GM18909 (cell line): Measurements from ENCODE around the gene KLF5.

Source experiments
- ATAC-seq: cut with Tn5 transposase; IDR thresholded peaks from one replicate; pipeline ENCODE4 v1.9.1; 2021; ENCODE audit warnings: mild to moderate bottlenecking; ENCODE audit not compliant: unreplicated experiment, poor library complexity

The KLF5 gene

DNA sequence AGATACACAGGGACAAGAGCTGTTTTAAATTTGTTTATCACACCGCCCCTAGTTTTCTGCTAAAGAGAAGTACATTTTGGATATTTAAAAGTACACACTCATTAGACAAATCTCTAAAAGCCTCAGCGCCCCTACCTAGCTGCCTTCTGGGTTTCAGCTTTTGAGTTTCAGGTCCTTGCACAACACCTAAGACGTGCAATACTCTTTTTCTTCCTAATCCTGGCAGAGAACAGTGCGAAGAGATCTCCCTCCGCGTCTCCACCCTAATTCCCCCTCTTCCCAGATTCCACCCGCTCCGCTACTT, 421 bp upstream of the KLF5 start:
- ATAC-seq = peak; percentile 19

- peak; percentile 41 for ATAC-seq
Measured at GRCh38 chr13:73059460-73060250, 850 bp downstream of the KLF5 start.

DNA sequence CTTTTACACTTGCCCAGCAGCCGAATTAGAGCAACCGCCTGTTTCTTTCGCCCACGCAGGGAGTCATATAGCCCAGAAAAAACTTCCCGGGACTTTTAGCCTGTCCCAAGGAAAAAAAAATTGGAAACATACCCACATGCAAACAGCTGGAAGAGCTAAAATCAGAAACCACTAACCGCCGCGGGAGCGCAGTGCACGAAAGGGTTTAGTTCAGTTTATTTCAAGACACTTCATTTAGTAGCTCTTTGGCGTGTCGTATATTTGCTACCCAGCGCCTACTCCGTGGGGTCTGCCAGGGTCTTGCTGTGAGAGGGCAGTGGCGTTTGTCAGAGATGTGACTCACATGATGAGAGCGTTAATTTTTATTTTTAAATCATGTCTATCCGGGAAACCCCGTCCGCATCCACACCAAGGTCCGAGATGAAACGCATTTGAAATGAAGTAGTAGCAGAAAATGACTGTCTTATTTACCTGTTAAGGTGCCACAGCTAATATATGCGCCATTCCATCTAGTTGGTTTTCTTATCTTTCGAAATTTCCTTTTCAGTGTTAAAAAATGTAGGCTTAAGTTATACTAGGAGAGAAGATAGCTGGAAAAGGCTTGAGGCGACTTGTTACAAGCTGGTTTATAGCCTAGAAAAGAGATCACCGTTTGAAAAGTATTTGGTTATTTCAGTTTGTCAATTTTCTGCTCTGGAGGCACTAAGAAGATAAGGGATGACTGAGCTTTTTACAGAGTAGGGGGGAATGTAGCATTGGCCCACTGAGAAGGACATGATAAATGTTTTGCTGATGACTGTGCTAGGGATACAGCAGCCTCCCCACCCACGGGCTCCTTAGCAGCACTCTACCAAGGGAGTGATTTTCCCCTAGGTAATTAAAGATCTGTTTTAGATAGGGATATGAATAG, 1.7 kb downstream of the KLF5 start:
- no peak for ATAC-seq

- no peak for ATAC-seq
Measured at GRCh38 chr13:73061473-73061872, 2.7 kb downstream of the KLF5 start.

- no peak for ATAC-seq
Measured at GRCh38 chr13:73061876-73062275, 3.1 kb downstream of the KLF5 start.

DNA sequence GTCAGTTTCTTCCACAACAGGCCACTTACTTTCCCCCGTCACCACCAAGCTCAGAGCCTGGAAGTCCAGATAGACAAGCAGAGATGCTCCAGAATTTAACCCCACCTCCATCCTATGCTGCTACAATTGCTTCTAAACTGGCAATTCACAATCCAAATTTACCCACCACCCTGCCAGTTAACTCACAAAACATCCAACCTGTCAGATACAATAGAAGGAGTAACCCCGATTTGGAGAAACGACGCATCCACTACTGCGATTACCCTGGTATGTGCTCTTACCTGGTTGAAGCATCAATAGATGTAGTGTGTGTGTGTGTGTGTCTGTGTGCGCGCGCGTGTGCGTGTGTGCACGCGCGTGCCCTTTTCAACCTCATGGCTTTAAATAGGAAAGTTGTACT, 3.7 kb downstream of the KLF5 start:
- ATAC-seq = no peak

DNA sequence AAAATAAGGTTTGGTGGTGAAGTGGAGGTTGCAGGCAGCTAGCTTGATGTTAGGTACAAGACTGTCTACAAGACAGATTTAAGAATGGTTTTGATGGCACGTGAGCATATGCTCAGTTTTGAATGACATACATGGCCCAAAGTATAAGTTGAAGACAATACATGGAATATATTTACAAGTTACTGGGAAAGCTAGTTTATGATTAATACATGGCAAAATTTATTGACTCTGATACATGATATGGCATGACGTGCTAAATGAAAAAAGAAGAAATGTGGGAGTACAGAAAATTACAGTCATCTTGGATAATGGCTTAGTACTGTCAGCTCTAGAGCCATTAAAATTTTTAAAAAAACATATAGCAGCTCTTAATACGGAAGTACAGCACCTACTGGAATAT, 4.4 kb downstream of the KLF5 start:
- ATAC-seq = no peak

DNA sequence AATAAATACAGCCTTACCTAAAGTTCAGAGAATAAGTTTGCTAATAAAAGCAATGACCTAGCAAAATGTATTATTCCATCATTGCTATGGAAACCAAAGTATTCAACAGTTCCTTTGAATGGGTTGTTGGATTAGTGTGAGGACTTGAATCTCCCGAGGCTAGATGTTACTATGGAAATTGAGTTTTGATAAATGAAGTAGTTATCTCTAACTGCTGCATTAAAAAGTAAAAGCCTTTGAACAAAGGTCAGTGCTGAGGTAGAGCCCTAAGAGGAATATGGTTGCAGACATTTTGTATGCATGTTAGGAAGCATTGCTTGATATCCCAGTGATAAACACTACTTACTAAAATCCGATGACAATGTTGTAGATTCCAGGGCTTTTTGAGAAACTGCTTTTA, 6.2 kb downstream of the KLF5 start:
- no peak for ATAC-seq

- no peak for ATAC-seq
Measured at GRCh38 chr13:73065665-73066340, 7.0 kb downstream of the KLF5 start.

DNA sequence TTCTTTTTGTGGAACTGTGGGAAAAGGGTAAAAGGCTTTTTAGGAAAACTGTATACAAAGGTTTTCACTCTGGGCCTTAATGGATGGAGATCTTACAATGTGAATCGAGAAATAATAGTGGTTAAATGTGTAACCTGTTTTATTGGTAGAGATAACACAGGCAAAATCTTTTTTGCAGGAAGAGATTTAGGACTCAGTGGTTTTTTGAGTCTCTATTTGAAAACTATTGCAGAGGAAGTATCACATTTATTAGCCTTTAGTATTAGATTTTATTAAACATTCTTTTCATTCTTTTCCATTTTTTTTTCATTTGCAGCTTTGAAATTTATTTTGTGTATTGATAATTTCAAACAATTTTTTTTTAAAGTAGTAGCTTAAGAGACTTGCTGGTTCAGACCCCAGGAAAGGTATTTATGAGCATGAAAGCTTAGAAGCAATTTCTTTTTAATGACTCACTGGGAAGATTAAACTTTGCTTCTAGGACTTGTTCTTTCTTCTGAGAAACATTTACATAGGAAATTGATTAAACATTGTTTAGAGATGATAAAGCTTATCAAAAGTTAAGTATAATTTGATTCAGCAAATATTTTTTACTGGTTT, 10.5 kb downstream of the KLF5 start:
- ATAC-seq = no peak

GRCh38 chr13:73070451-73071098, 11.8 kb downstream of the KLF5 start:
- ATAC-seq = no peak

- no peak for ATAC-seq
Measured at GRCh38 chr13:73072239-73072900, 13.6 kb downstream of the KLF5 start.

GRCh38 chr13:73073050-73073449, 14.2 kb downstream of the KLF5 start:
- no peak for ATAC-seq

- ATAC-seq = peak; percentile 60
Measured at GRCh38 chr13:73074014-73074413, 15.2 kb downstream of the KLF5 start.

DNA sequence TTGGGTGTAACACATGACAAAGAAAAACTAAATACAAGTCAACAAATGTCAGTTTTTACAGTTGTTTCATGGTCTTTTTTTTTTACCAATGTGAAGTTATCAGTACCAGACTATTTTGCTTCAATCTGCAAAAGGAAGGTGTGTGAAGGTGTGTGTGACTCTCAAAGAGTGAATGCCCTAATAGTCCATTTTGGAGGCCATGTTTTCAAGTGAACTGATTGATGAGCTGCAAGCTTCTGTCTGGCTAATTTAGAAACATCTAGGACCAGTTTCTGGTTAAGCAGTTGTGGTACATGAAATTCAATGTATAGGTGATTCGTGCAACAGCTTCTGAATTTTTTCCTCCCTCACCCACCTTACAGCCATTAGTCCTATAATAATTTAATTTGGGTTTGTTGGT, 16.1 kb downstream of the KLF5 start:
- no peak for ATAC-seq

GRCh38 chr13:73075546-73075945, 16.7 kb downstream of the KLF5 start:
- no peak for ATAC-seq

DNA sequence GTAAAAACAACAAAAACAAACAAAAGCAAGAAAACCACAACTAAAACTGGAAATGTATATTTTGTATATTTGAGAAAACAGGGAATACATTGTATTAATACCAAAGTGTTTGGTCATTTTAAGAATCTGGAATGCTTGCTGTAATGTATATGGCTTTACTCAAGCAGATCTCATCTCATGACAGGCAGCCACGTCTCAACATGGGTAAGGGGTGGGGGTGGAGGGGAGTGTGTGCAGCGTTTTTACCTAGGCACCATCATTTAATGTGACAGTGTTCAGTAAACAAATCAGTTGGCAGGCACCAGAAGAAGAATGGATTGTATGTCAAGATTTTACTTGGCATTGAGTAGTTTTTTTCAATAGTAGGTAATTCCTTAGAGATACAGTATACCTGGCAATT, 17.1 kb downstream of the KLF5 start:
- ATAC-seq = no peak

DNA sequence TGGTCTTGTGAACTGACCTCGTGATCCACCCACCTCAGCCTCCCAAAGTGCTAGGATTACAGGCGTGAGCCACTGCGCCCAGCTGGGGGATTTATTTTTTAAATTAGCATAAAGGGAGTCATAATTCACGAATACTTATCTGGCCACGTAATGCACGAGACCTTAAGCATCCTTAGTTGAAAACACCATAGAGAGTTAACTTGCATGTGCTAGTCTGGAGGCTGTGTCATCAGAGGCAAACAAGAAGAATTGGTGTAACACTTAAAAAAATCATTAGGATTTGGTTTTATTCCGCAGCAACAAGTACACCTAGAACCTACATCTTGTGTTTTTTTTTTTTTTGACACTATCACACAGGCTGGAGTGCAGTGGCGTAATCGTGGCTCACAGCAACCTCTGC, 19.1 kb downstream of the KLF5 start:
- no peak for ATAC-seq

GRCh38 chr13:73079359-73079758, 20.6 kb downstream of the KLF5 start:
- no peak for ATAC-seq
